ENCODE results near the gene C12orf54. TPM values are rescaled to one million over a fixed set of nuclear protein-coding genes. Genes with fewer than 3 reads are reported as not detected.
"Not testable (repeated sequence)": the region's sequence is repeated elsewhere in the genome, so short reads cannot be mapped to it uniquely, and the experiment has no call there.

The C12orf54 gene
- not detected for total RNA-seq

GRCh38 chr12:48482198-48482597 lies at the start of gene C12orf54:
Gene C12orf54, plus strand, starts transcription at chr12:48482498. Its CDS starts 799 bp downstream, at chr12:48483297.
- H3K27ac Mint-ChIP-seq = no peak within 1 kb of the TSS
- ChIA-PET POLR2A (no interaction called here), CTCF (no interaction called here)
- ATAC-seq (no peak), DNase-seq (no peak)
- H3K9me3 Mint-ChIP-seq (ENCODE audit: insufficient read depth) = no peaks in the 10 kb centered on the region
- no peak within 1 kb of the TSS for H3K4me3 Mint-ChIP-seq
- no peaks in the 10 kb centered on the region for H3K36me3 Mint-ChIP-seq (ENCODE audit: low read depth)
- no peaks in the 10 kb centered on the region for H3K4me1 Mint-ChIP-seq (ENCODE audit: low read depth)
- peaks cover 5% of the 10 kb centered on the region for H3K27me3 Mint-ChIP-seq (ENCODE audit: low read depth)

GRCh38 chr12:48434016-48434415 lies 48.3 kb upstream of the C12orf54 start:
- H3K9me3 Mint-ChIP-seq (ENCODE audit: insufficient read depth); H3K36me3 Mint-ChIP-seq (ENCODE audit: low read depth); CTCF ChIA-PET; H3K27me3 Mint-ChIP-seq (ENCODE audit: low read depth); DNase-seq; ATAC-seq; H3K27ac Mint-ChIP-seq; H3K4me1 Mint-ChIP-seq (ENCODE audit: low read depth); POLR2A ChIA-PET; H3K4me3 Mint-ChIP-seq: not testable (repeated sequence)

- CTCF ChIA-PET = interaction anchor here (1.5 kb wide), 1 partner anchor 9 kb away, joined by 3 read pairs; no protein-coding TSS in a partner anchor
- Mint-ChIP-seq H3K27me3 (ENCODE audit: low read depth) (no peaks in the 10 kb centered on the region), H3K4me1 (ENCODE audit: low read depth) (no peaks in the 10 kb centered on the region), H3K36me3 (ENCODE audit: low read depth) (no peaks in the 10 kb centered on the region), H3K27ac (no peak overlapping the region), H3K4me3 (no peak overlapping the region), H3K9me3 (ENCODE audit: insufficient read depth) (no peaks in the 10 kb centered on the region)
- no peak for DNase-seq
- POLR2A ChIA-PET = no interaction called here
- ATAC-seq = no peak
These were observed 41.2 kb upstream of the C12orf54 start for GRCh38 chr12:48441069-48441468.

GRCh38 chr12:48442179-48442847 lies 40.0 kb upstream of the C12orf54 start:
- DNase-seq (no peak), ATAC-seq (no peak)
- no peaks in the 10 kb centered on the region for H3K27me3 Mint-ChIP-seq (ENCODE audit: low read depth)
- ChIA-PET CTCF (no interaction called here), POLR2A (no interaction called here)
- no peaks in the 10 kb centered on the region for H3K4me1 Mint-ChIP-seq (ENCODE audit: low read depth)
- H3K36me3 Mint-ChIP-seq (ENCODE audit: low read depth) = no peaks in the 10 kb centered on the region
- H3K9me3 Mint-ChIP-seq (ENCODE audit: insufficient read depth) = no peaks in the 10 kb centered on the region
- no peak overlapping the region for H3K27ac Mint-ChIP-seq
- no peak overlapping the region for H3K4me3 Mint-ChIP-seq

GRCh38 chr12:48445538-48445937 lies 36.8 kb upstream of the C12orf54 start:
- CTCF ChIA-PET = no interaction called here
- H3K36me3 Mint-ChIP-seq (ENCODE audit: low read depth) = no peaks in the 10 kb centered on the region
- no peak overlapping the region for H3K27ac Mint-ChIP-seq
- no peak for ATAC-seq
- H3K27me3 Mint-ChIP-seq (ENCODE audit: low read depth) = peaks cover 1% of the 10 kb centered on the region
- H3K4me3 Mint-ChIP-seq = no peak overlapping the region
- POLR2A ChIA-PET = interaction anchor here (0.9 kb wide), 1 partner anchor 242 kb away, joined by 3 read pairs; the partner anchor contains the start of gene OR10AD1
- no peaks in the 10 kb centered on the region for H3K4me1 Mint-ChIP-seq (ENCODE audit: low read depth)
- no peak for DNase-seq
- peaks cover 10% of the 10 kb centered on the region for H3K9me3 Mint-ChIP-seq (ENCODE audit: insufficient read depth)

GRCh38 chr12:48446161-48446776 lies 36.0 kb upstream of the C12orf54 start:
- Mint-ChIP-seq H3K27me3 (ENCODE audit: low read depth) (peaks cover 2% of the 10 kb centered on the region), H3K36me3 (ENCODE audit: low read depth) (no peaks in the 10 kb centered on the region), H3K4me1 (ENCODE audit: low read depth) (no peaks in the 10 kb centered on the region), H3K4me3 (no peak overlapping the region), H3K9me3 (ENCODE audit: insufficient read depth) (peaks cover 10% of the 10 kb centered on the region), H3K27ac (no peak overlapping the region)
- POLR2A ChIA-PET = interaction anchor here (0.6 to 0.9 kb wide), 2 partner anchors 227 to 243 kb away, joined by 3 read pairs; partner anchors contain the start of gene OR10AD1
- CTCF ChIA-PET = no interaction called here
- ATAC-seq (no peak), DNase-seq (no peak)

GRCh38 chr12:48447755-48448154 lies 34.5 kb upstream of the C12orf54 start:
- no peaks in the 10 kb centered on the region for H3K4me1 Mint-ChIP-seq (ENCODE audit: low read depth)
- CTCF ChIA-PET = no interaction called here
- H3K36me3 Mint-ChIP-seq (ENCODE audit: low read depth) = no peaks in the 10 kb centered on the region

GRCh38 chr12:48451372-48451771 lies 30.9 kb upstream of the C12orf54 start:
- ATAC-seq (no peak), DNase-seq (no peak)
- H3K27ac Mint-ChIP-seq = no peak overlapping the region
- no peak overlapping the region for H3K4me3 Mint-ChIP-seq
- no peaks in the 10 kb centered on the region for H3K36me3 Mint-ChIP-seq (ENCODE audit: low read depth)
- H3K9me3 Mint-ChIP-seq (ENCODE audit: insufficient read depth) = peaks cover 10% of the 10 kb centered on the region
- H3K4me1 Mint-ChIP-seq (ENCODE audit: low read depth) = no peaks in the 10 kb centered on the region
- ChIA-PET POLR2A (no interaction called here), CTCF (interaction anchor here (1.4 kb wide), 1 partner anchor 167 kb away, joined by 4 read pairs; no protein-coding TSS in a partner anchor)
- peaks cover 2% of the 10 kb centered on the region for H3K27me3 Mint-ChIP-seq (ENCODE audit: low read depth)

More at GRCh38 chr12:48447755-48448154, 34.5 kb upstream of the C12orf54 start:
- no peak for DNase-seq
- peaks cover 2% of the 10 kb centered on the region for H3K27me3 Mint-ChIP-seq (ENCODE audit: low read depth)
- POLR2A ChIA-PET = no interaction called here
- no peak for ATAC-seq
- no peak overlapping the region for H3K4me3 Mint-ChIP-seq
- H3K27ac Mint-ChIP-seq = no peak overlapping the region
- peaks cover 10% of the 10 kb centered on the region for H3K9me3 Mint-ChIP-seq (ENCODE audit: insufficient read depth)

GRCh38 chr12:48452961-48453360 lies 29.3 kb upstream of the C12orf54 start:
- ATAC-seq; H3K27ac Mint-ChIP-seq; DNase-seq; H3K27me3 Mint-ChIP-seq (ENCODE audit: low read depth); H3K36me3 Mint-ChIP-seq (ENCODE audit: low read depth); H3K4me1 Mint-ChIP-seq (ENCODE audit: low read depth); H3K9me3 Mint-ChIP-seq (ENCODE audit: insufficient read depth); H3K4me3 Mint-ChIP-seq; POLR2A ChIA-PET: not testable (repeated sequence)
- CTCF ChIA-PET = interaction anchor here (1.5 kb wide), 1 partner anchor 165 kb away, joined by 3 read pairs; no protein-coding TSS in a partner anchor

- Mint-ChIP-seq H3K27ac (no peak overlapping the region), H3K4me3 (no peak overlapping the region), H3K4me1 (ENCODE audit: low read depth) (no peaks in the 10 kb centered on the region), H3K36me3 (ENCODE audit: low read depth) (no peaks in the 10 kb centered on the region), H3K9me3 (ENCODE audit: insufficient read depth) (peaks cover 6% of the 10 kb centered on the region), H3K27me3 (ENCODE audit: low read depth) (peaks cover 2% of the 10 kb centered on the region)
- CTCF ChIA-PET = interaction anchor here (0.6 to 1.6 kb wide), 7 partner anchors 65 to 297 kb away, joined by 3 read pairs; no protein-coding TSS in a partner anchor
- DNase-seq = no peak
- POLR2A ChIA-PET = no interaction called here
- ATAC-seq = no peak
These were observed 27.6 kb upstream of the C12orf54 start for GRCh38 chr12:48454667-48455066.

GRCh38 chr12:48455116-48455515 lies 27.2 kb upstream of the C12orf54 start:
- no peaks in the 10 kb centered on the region for H3K36me3 Mint-ChIP-seq (ENCODE audit: low read depth)
- H3K27ac Mint-ChIP-seq = no peak overlapping the region
- no peak for ATAC-seq
- H3K4me1 Mint-ChIP-seq (ENCODE audit: low read depth) = no peaks in the 10 kb centered on the region
- no peak overlapping the region for H3K4me3 Mint-ChIP-seq
- ChIA-PET POLR2A (no interaction called here), CTCF (interaction anchor here (0.6 to 2.1 kb wide), 6 partner anchors 65 to 279 kb away, joined by 3 to 6 read pairs (median 3); no protein-coding TSS in a partner anchor)
- H3K9me3 Mint-ChIP-seq (ENCODE audit: insufficient read depth) = peaks cover 3% of the 10 kb centered on the region
- no peak for DNase-seq
- peaks cover 2% of the 10 kb centered on the region for H3K27me3 Mint-ChIP-seq (ENCODE audit: low read depth)

- ChIA-PET POLR2A (no interaction called here), CTCF (interaction anchor here (1.3 kb wide), 1 partner anchor 159 kb away, joined by 4 read pairs; no protein-coding TSS in a partner anchor)
- Mint-ChIP-seq H3K4me1 (ENCODE audit: low read depth) (no peaks in the 10 kb centered on the region), H3K4me3 (no peak overlapping the region), H3K27me3 (ENCODE audit: low read depth) (peaks cover 7% of the 10 kb centered on the region), H3K9me3 (ENCODE audit: insufficient read depth) (no peaks in the 10 kb centered on the region), H3K27ac (no peak overlapping the region), H3K36me3 (ENCODE audit: low read depth) (no peaks in the 10 kb centered on the region)
- DNase-seq (no peak), ATAC-seq (no peak)
These were observed 23.0 kb upstream of the C12orf54 start for GRCh38 chr12:48459259-48459658.
